GM12872 (cell line): ENCODE measurements around the gene NKAPL.

Source experiments
- CTCF ChIP-seq: IDR thresholded peaks from 3 replicates; pipeline ENCODE4 v1.5.1; 2011; ENCODE audit warnings: low read depth, mild to moderate bottlenecking, low read length, moderate library complexity; ENCODE audit not compliant: insufficient read depth

NKAPL gene

GRCh38 chr6:28266962-28267694 lies 8.0 kb downstream of the NKAPL start, which contains the start of gene ZSCAN26:
TSS of gene ZSCAN26 (plus strand) at chr6:28267143. CDS start at chr6:28271920, 4,777 bp downstream.
- no peak for TF ChIP-seq CTCF

- no peak for TF ChIP-seq CTCF
Measured at GRCh38 chr6:28267695-28268059, 8.6 kb downstream of the NKAPL start.

GRCh38 chr6:28269492-28269891 lies 10.4 kb downstream of the NKAPL start:
- TF ChIP-seq CTCF, result no peak

GRCh38 chr6:28274888-28275287 lies 15.8 kb downstream of the NKAPL start:
- no peak for TF ChIP-seq CTCF

- no peak for TF ChIP-seq CTCF
Measured at GRCh38 chr6:28277746-28278145, 18.6 kb downstream of the NKAPL start.

GRCh38 chr6:28280595-28281287 lies 21.6 kb downstream of the NKAPL start:
- no peak for TF ChIP-seq CTCF

- no peak; the same call in 2 of the 3 replicates for TF ChIP-seq CTCF
Measured at GRCh38 chr6:28281288-28282064, 22.4 kb downstream of the NKAPL start, which contains the start of gene PGBD1. TSS of gene PGBD1 (plus strand) at chr6:28281572. CDS start at chr6:28283814, 2,242 bp downstream.
